GM12878 (cell line): ENCODE data around the gene CSK. TPM values are rescaled to one million over a fixed set of nuclear protein-coding genes. Genes with fewer than 3 reads are reported as not detected.
A peak's percentile ranks its signal among the peaks of the same experiment; 100 is the strongest.

Experiments used
- ATF3 ChIP-seq: IDR thresholded peaks from 2 replicates; pipeline ENCODE4 v1.6.1; 2011; ENCODE audit warnings: low read depth, mild to moderate bottlenecking, low read length, moderate library complexity, borderline replicate concordance; ENCODE audit errors: extremely low read depth
- NR2F1 ChIP-seq: fragments of 450-650 bp; conservative IDR thresholded peaks from 2 replicates; pipeline ENCODE4 v1.6.1; 2017; ENCODE audit warnings: mild to moderate bottlenecking
- POLR2AphosphoS5 ChIP-seq: IDR thresholded peaks from 2 replicates; pipeline ENCODE4 v1.6.1; 2011; ENCODE audit warnings: mild to moderate bottlenecking, low read length, inconsistent platforms
- RBBP5 ChIP-seq: fragments of 200-600 bp; sonication (generic); conservative IDR thresholded peaks from 2 replicates; pipeline ENCODE4 v1.6.1; 2016
- SIN3A ChIP-seq: IDR thresholded peaks from 2 replicates; pipeline ENCODE4 v1.6.1; 2012; ENCODE audit warnings: low read depth, low read length, improper control_type of control experiment
- STAT3 ChIP-seq: IDR thresholded peaks from 2 replicates; pipeline ENCODE4 v1.6.1; 2011; ENCODE audit warnings: low read depth, low read length, improper control_type of control experiment
- ZBTB4 ChIP-seq: fragments of 450-650 bp; formaldehyde crosslinking; IDR thresholded peaks from 2 replicates; pipeline ENCODE4 v1.4.0; 2022; ENCODE audit warnings: mild to moderate bottlenecking, moderate library complexity
- ZBTB40 ChIP-seq: fragments of 450-650 bp; IDR thresholded peaks from 2 replicates; pipeline ENCODE4 v1.6.1; 2016; ENCODE audit warnings: mild to moderate bottlenecking, moderate library complexity, borderline replicate concordance
- polyA plus RNA-seq, 11 experiments: library from polyadenylated mRNA; depleted of rRNA in 4 of 11; unstranded in 6 of 11; stranded (reverse) in 5 of 11; fragments of >200 nt; fragmentation: Nextera tagmentation in 4 of 11; fragmentation: Illumina TruSeq in 1 of 11; extraction: Ambion mirVana in 4 of 11; extraction: Trizol in 1 of 11; gene quantifications; 1 replicate in 1 of 11; 2 replicates in 10 of 11; pipeline versions ENCODE4 v1.2.1 to v1.2.3, GENCODE V29; 2011 to 2016; ENCODE audit warnings: inconsistent platforms in 2 of 11, missing spikeins in 2 of 11, low read depth in 1 of 11
- total RNA-seq, 4 experiments: library from RNA; depleted of rRNA in 3 of 4; stranded (reverse); fragments of >200 nt in 3 of 4; fragmentation: Illumina TruSeq in 1 of 4; extraction: Trizol in 1 of 4; gene quantifications; 2 replicates each; pipeline versions ENCODE4 v1.2.1 to v1.2.3, GENCODE V29; 2013 to 2021
- TF ChIP-seq, protein P1 (sequence below): fragments of 450-650 bp; formaldehyde crosslinking; IDR thresholded peaks from 2 replicates; pipeline ENCODE4 v1.4.0; 2020; ENCODE audit warnings: mild to moderate bottlenecking, moderate library complexity
- TF ChIP-seq, protein P2 (sequence below): fragments of 450-650 bp; IDR thresholded peaks from 2 replicates; pipeline ENCODE4 v1.6.1; 2016; ENCODE audit warnings: mild to moderate bottlenecking
- TF ChIP-seq, protein P3 (sequence below): IDR thresholded peaks from 2 replicates; pipeline ENCODE4 v1.6.1; 2012; ENCODE audit warnings: low read length, inconsistent platforms
- TF ChIP-seq, protein P4 (sequence below): fragments of 450-650 bp; IDR thresholded peaks from 2 replicates; pipeline ENCODE4 v1.6.1; 2017; ENCODE audit warnings: borderline replicate concordance

The CSK gene
- total and polyA plus RNA-seq, 10 of the 15 experiments (the other 5 are each of a cell fraction or from before 2014, with no cell fraction given): 3.4 to 327 (median 75.8) TPM

DNA sequence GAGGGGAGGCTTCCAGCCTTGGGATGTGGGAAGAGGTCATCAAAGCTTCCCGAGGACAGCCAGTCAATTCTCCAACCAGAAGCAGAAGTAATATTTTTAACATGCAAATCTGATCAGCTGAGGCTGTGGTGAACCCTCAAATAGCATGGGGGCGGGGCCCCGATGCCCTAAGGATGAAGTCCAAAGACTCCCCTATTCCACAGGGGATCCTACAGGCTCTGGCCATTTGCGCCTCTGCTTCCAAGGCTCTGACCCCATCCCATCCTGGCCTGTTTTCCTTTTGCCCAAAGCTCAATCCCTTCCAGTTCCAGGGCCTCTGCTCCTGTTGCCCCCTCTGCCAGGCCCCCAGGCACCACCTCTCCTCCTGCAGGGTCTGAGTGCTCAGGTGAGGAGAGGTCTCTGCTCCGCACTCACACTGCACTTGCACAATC, 6.7 kb upstream of the CSK start (continued):
- TF ChIP-seq, protein P1, sequence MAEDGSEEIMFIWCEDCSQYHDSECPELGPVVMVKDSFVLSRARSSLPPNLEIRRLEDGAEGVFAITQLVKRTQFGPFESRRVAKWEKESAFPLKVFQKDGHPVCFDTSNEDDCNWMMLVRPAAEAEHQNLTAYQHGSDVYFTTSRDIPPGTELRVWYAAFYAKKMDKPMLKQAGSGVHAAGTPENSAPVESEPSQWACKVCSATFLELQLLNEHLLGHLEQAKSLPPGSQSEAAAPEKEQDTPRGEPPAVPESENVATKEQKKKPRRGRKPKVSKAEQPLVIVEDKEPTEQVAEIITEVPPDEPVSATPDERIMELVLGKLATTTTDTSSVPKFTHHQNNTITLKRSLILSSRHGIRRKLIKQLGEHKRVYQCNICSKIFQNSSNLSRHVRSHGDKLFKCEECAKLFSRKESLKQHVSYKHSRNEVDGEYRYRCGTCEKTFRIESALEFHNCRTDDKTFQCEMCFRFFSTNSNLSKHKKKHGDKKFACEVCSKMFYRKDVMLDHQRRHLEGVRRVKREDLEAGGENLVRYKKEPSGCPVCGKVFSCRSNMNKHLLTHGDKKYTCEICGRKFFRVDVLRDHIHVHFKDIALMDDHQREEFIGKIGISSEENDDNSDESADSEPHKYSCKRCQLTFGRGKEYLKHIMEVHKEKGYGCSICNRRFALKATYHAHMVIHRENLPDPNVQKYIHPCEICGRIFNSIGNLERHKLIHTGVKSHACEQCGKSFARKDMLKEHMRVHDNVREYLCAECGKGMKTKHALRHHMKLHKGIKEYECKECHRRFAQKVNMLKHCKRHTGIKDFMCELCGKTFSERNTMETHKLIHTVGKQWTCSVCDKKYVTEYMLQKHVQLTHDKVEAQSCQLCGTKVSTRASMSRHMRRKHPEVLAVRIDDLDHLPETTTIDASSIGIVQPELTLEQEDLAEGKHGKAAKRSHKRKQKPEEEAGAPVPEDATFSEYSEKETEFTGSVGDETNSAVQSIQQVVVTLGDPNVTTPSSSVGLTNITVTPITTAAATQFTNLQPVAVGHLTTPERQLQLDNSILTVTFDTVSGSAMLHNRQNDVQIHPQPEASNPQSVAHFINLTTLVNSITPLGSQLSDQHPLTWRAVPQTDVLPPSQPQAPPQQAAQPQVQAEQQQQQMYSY: no peak
- TF ChIP-seq ZBTB4 (CRISPR knock-in tag) (no peak), POLR2AphosphoS5 (no peak), ATF3 (no peak), ZBTB40 (no peak), RBBP5 (no peak), STAT3 (no peak), SIN3A (no peak), NR2F1 (peak; percentile 20; the same call in 1 of the 2 replicates)
- TF ChIP-seq, protein P2, sequence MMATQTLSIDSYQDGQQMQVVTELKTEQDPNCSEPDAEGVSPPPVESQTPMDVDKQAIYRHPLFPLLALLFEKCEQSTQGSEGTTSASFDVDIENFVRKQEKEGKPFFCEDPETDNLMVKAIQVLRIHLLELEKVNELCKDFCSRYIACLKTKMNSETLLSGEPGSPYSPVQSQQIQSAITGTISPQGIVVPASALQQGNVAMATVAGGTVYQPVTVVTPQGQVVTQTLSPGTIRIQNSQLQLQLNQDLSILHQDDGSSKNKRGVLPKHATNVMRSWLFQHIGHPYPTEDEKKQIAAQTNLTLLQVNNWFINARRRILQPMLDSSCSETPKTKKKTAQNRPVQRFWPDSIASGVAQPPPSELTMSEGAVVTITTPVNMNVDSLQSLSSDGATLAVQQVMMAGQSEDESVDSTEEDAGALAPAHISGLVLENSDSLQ: no peak
- TF ChIP-seq, protein P3, sequence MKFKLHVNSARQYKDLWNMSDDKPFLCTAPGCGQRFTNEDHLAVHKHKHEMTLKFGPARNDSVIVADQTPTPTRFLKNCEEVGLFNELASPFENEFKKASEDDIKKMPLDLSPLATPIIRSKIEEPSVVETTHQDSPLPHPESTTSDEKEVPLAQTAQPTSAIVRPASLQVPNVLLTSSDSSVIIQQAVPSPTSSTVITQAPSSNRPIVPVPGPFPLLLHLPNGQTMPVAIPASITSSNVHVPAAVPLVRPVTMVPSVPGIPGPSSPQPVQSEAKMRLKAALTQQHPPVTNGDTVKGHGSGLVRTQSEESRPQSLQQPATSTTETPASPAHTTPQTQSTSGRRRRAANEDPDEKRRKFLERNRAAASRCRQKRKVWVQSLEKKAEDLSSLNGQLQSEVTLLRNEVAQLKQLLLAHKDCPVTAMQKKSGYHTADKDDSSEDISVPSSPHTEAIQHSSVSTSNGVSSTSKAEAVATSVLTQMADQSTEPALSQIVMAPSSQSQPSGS: no peak
- TF ChIP-seq, protein P4, sequence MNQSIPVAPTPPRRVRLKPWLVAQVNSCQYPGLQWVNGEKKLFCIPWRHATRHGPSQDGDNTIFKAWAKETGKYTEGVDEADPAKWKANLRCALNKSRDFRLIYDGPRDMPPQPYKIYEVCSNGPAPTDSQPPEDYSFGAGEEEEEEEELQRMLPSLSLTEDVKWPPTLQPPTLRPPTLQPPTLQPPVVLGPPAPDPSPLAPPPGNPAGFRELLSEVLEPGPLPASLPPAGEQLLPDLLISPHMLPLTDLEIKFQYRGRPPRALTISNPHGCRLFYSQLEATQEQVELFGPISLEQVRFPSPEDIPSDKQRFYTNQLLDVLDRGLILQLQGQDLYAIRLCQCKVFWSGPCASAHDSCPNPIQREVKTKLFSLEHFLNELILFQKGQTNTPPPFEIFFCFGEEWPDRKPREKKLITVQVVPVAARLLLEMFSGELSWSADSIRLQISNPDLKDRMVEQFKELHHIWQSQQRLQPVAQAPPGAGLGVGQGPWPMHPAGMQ: no peak
